HepG2 (cell line): Measurements from ENCODE around the gene CMTM8. TPM values are rescaled to one million over a fixed set of nuclear protein-coding genes. Genes with fewer than 3 reads are reported as not detected.
A peak's percentile ranks its signal among the peaks of the same experiment; 100 is the strongest.

Experiments
- AHR ChIP-seq: IDR thresholded peaks from 2 replicates; pipeline ENCODE4 v1.6.1; 2018; ENCODE audit warnings: missing genetic modification reagents, missing compliant biosample characterization
- ASH2L ChIP-seq: fragments of 300-600, 200-600 bp; sonication (generic); IDR thresholded peaks from 2 replicates; pipeline ENCODE4 v1.7.0; 2017; ENCODE audit warnings: low read depth, mild to moderate bottlenecking, moderate library complexity, mixed read lengths, low read length; ENCODE audit not compliant: insufficient read length
- ATF1 ChIP-seq: IDR thresholded peaks from 2 replicates; pipeline ENCODE4 v1.6.1; 2016; ENCODE audit warnings: mild to moderate bottlenecking, control low read depth
- ATF7-NPFF ChIP-seq: sonication (generic); formaldehyde crosslinking; IDR thresholded peaks from 2 replicates; pipeline ENCODE4 v1.8.1; 2023; ENCODE audit warnings: mild to moderate bottlenecking, low read depth, missing genetic modification reagents, moderate library complexity
- HNF4G ChIP-seq, 2 experiments: sonication (generic) in 1 of 2; formaldehyde crosslinking in 1 of 2; IDR thresholded peaks; 2 replicates each; pipeline versions ENCODE4 v1.4.0 to v1.6.1; 2011 to 2020; ENCODE audit warnings: borderline replicate concordance in 2 of 2, low read depth in 2 of 2, mild to moderate bottlenecking in 2 of 2, low read length in 1 of 2, missing genetic modification reagents in 1 of 2, moderate library complexity in 1 of 2
- KAT7 ChIP-seq: IDR thresholded peaks from 2 replicates; pipeline ENCODE4 v1.6.1; 2018; ENCODE audit warnings: borderline replicate concordance, missing compliant biosample characterization
- RARA ChIP-seq: IDR thresholded peaks from 2 replicates; pipeline ENCODE4 v1.6.1; 2016; ENCODE audit warnings: missing genetic modification reagents, missing compliant biosample characterization
- SMAD3 ChIP-seq: sonication (generic); formaldehyde crosslinking; IDR thresholded peaks from 2 replicates; pipeline ENCODE4 v1.4.0; 2020; ENCODE audit warnings: missing genetic modification reagents
- SOX13 ChIP-seq, 3 experiments: fragments of 450-650 bp in 1 of 3; sonication (generic) in 1 of 3; formaldehyde crosslinking in 1 of 3; IDR thresholded peaks in 2 of 3; conservative IDR thresholded peaks in 1 of 3; 2 replicates each; pipeline versions ENCODE4 v1.5.0 to v1.6.1; 2016 to 2020; ENCODE audit warnings: antibody characterized with exemption in 1 of 3, mild to moderate bottlenecking in 1 of 3, missing compliant biosample characterization in 1 of 3, missing genetic modification reagents in 1 of 3, moderate library complexity in 1 of 3
- ZEB1 ChIP-seq: IDR thresholded peaks from 2 replicates; pipeline ENCODE4 v1.6.1; 2012; ENCODE audit warnings: mild to moderate bottlenecking, low read depth, inconsistent platforms; ENCODE audit not compliant: insufficient replicate concordance
- ZFX ChIP-seq: sonication (generic); formaldehyde crosslinking; IDR thresholded peaks from 2 replicates; pipeline ENCODE4 v1.4.0; 2020; ENCODE audit warnings: mild to moderate bottlenecking, low read depth, missing genetic modification reagents, moderate library complexity
- ZNF670 ChIP-seq: sonication (generic); formaldehyde crosslinking; IDR thresholded peaks from 2 replicates; pipeline ENCODE4 v1.8.0; 2022; ENCODE audit warnings: mild to moderate bottlenecking, missing genetic modification reagents, borderline replicate concordance
- ZSCAN31 ChIP-seq: sonication (generic); formaldehyde crosslinking; IDR thresholded peaks from 2 replicates; pipeline ENCODE4 v1.5.0; 2020; ENCODE audit warnings: low read depth, mild to moderate bottlenecking, missing genetic modification reagents
- polyA plus RNA-seq, 8 experiments: library from polyadenylated mRNA; depleted of rRNA in 3 of 8; stranded (reverse) in 7 of 8; unstranded in 1 of 8; fragments of >200 nt; fragmentation: Illumina TruSeq in 4 of 8; extraction: Trizol in 4 of 8; gene quantifications; 2 replicates each; pipeline versions ENCODE4 v1.2.1 to v1.2.3, GENCODE V29; 2011 to 2016; ENCODE audit warnings: low read depth in 4 of 8, missing spikeins in 1 of 8, mixed read lengths in 1 of 8; ENCODE audit not compliant: insufficient read depth in 1 of 8
- total RNA-seq, 5 experiments: library from RNA; depleted of rRNA; stranded (reverse); fragments of >200 nt; fragmentation: Illumina TruSeq; extraction: Trizol; gene quantifications; 2 replicates each; pipeline ENCODE4 v1.2.3, GENCODE V29; 2016; ENCODE audit warnings: low read depth in 1 of 5
- TF ChIP-seq, protein P1 (sequence below): sonication (generic); formaldehyde crosslinking; IDR thresholded peaks from 2 replicates; pipeline ENCODE4 v1.5.1; 2020; ENCODE audit warnings: mild to moderate bottlenecking, missing genetic modification reagents, moderate library complexity
- TF ChIP-seq, protein P2 (sequence below): sonication (generic); formaldehyde crosslinking; conservative IDR thresholded peaks from 2 replicates; pipeline ENCODE4 v1.4.0; 2020; ENCODE audit warnings: mild to moderate bottlenecking, missing genetic modification reagents, moderate library complexity
- TF ChIP-seq, protein P3 (sequence below): sonication (generic); formaldehyde crosslinking; IDR thresholded peaks from 2 replicates; pipeline ENCODE4 v1.4.0; 2020; ENCODE audit warnings: missing genetic modification reagents

Gene CMTM8
- total and polyA plus RNA-seq, 2 of the 13 experiments (the other 11 are each of a cell fraction or from before 2014, with no cell fraction given): 8.9 to 15.8 TPM

DNA sequence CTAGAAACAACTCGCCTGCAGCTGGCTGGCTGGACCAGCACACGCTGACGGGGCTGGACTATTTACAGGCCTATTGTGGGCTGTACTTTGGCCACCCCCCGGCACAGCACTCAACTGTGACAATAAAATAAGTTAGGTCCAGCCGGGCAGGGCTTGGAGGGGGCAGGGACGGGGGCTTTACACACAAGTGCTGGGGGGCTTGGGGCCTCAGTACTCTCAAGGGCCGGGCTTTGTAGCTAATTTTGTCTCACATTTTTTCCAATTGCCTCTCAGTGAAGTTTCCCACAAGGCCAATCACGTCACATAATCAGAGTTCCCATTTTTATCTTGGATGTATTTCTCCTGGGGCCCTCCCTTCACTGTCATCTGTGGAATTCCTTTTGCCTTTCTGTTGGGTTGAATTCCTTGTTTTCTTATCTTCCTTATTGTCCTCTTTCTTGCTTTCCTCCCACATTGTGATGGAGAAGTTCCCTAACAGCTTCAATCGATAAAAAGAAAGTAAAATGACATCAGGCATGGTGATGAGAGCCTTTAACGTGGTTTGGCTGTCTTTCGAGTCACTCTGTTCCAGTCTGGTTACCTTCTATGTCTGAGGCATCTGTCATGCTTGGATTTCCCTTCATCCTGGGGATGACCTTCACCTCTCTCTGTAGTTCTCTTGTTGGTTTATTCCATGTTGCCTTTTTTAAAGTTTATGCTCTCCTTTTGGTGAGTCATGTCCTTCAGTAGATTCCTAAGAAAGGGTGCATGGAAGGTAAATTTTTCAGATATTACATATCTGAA is 109.1 kb downstream of the CMTM8 start (continued):
- TF ChIP-seq, protein P1, sequence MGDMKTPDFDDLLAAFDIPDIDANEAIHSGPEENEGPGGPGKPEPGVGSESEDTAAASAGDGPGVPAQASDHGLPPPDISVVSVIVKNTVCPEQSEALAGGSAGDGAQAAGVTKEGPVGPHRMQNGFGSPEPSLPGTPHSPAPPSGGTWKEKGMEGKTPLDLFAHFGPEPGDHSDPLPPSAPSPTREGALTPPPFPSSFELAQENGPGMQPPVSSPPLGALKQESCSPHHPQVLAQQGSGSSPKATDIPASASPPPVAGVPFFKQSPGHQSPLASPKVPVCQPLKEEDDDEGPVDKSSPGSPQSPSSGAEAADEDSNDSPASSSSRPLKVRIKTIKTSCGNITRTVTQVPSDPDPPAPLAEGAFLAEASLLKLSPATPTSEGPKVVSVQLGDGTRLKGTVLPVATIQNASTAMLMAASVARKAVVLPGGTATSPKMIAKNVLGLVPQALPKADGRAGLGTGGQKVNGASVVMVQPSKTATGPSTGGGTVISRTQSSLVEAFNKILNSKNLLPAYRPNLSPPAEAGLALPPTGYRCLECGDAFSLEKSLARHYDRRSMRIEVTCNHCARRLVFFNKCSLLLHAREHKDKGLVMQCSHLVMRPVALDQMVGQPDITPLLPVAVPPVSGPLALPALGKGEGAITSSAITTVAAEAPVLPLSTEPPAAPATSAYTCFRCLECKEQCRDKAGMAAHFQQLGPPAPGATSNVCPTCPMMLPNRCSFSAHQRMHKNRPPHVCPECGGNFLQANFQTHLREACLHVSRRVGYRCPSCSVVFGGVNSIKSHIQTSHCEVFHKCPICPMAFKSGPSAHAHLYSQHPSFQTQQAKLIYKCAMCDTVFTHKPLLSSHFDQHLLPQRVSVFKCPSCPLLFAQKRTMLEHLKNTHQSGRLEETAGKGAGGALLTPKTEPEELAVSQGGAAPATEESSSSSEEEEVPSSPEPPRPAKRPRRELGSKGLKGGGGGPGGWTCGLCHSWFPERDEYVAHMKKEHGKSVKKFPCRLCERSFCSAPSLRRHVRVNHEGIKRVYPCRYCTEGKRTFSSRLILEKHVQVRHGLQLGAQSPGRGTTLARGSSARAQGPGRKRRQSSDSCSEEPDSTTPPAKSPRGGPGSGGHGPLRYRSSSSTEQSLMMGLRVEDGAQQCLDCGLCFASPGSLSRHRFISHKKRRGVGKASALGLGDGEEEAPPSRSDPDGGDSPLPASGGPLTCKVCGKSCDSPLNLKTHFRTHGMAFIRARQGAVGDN (CRISPR knock-in tag): peak; percentile 45
- no peak for TF ChIP-seq AHR (CRISPR knock-in tag)
- 0 out of 2 replicates have a peak, but pooled peaks have one; percentile 17 for TF ChIP-seq ATF1 (CRISPR knock-in tag)
- no peak for TF ChIP-seq SOX13 (IDR thresholded peaks at IDR 0.05)
- TF ChIP-seq SOX13 (CRISPR knock-in tag; conservative IDR thresholded peaks at IDR 0.05 in 1 of 2, IDR thresholded peaks at IDR 0.05 in 1 of 2): peak in 1 of 2 experiments; percentile 36; a peak in 2 of 4 replicates
- TF ChIP-seq, protein P2, sequence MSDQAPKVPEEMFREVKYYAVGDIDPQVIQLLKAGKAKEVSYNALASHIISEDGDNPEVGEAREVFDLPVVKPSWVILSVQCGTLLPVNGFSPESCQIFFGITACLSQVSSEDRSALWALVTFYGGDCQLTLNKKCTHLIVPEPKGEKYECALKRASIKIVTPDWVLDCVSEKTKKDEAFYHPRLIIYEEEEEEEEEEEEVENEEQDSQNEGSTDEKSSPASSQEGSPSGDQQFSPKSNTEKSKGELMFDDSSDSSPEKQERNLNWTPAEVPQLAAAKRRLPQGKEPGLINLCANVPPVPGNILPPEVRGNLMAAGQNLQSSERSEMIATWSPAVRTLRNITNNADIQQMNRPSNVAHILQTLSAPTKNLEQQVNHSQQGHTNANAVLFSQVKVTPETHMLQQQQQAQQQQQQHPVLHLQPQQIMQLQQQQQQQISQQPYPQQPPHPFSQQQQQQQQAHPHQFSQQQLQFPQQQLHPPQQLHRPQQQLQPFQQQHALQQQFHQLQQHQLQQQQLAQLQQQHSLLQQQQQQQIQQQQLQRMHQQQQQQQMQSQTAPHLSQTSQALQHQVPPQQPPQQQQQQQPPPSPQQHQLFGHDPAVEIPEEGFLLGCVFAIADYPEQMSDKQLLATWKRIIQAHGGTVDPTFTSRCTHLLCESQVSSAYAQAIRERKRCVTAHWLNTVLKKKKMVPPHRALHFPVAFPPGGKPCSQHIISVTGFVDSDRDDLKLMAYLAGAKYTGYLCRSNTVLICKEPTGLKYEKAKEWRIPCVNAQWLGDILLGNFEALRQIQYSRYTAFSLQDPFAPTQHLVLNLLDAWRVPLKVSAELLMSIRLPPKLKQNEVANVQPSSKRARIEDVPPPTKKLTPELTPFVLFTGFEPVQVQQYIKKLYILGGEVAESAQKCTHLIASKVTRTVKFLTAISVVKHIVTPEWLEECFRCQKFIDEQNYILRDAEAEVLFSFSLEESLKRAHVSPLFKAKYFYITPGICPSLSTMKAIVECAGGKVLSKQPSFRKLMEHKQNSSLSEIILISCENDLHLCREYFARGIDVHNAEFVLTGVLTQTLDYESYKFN (CRISPR knock-in tag): peak; percentile 45
- TF ChIP-seq ZSCAN31 (CRISPR knock-in tag): 0 out of 2 replicates have a peak, but pooled peaks have one; percentile 24
- peak; percentile 41; the same call in 1 of the 2 replicates for TF ChIP-seq ZFX (CRISPR knock-in tag)
- peak; percentile 14 for TF ChIP-seq ASH2L
- TF ChIP-seq, protein P3, sequence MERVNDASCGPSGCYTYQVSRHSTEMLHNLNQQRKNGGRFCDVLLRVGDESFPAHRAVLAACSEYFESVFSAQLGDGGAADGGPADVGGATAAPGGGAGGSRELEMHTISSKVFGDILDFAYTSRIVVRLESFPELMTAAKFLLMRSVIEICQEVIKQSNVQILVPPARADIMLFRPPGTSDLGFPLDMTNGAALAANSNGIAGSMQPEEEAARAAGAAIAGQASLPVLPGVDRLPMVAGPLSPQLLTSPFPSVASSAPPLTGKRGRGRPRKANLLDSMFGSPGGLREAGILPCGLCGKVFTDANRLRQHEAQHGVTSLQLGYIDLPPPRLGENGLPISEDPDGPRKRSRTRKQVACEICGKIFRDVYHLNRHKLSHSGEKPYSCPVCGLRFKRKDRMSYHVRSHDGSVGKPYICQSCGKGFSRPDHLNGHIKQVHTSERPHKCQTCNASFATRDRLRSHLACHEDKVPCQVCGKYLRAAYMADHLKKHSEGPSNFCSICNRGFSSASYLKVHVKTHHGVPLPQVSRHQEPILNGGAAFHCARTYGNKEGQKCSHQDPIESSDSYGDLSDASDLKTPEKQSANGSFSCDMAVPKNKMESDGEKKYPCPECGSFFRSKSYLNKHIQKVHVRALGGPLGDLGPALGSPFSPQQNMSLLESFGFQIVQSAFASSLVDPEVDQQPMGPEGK: peak; percentile 65
- TF ChIP-seq ATF7-NPFF: no peak
- peak; percentile 28; the same call in 1 of the 2 replicates for TF ChIP-seq RARA (CRISPR knock-in tag)
- no peak for TF ChIP-seq KAT7 (CRISPR knock-in tag)
- TF ChIP-seq ZEB1: no peak
- no peak for TF ChIP-seq SMAD3 (CRISPR knock-in tag)
- TF ChIP-seq HNF4G (IDR thresholded peaks at IDR 0.05; ENCODE audit: borderline replicate concordance, low read depth, low read length): peak; percentile 19; the same call in 1 of the 2 replicates
- TF ChIP-seq HNF4G (CRISPR knock-in tag; IDR thresholded peaks at IDR 0.05; ENCODE audit: borderline replicate concordance, low read depth): no peak
- TF ChIP-seq ZNF670 (CRISPR knock-in tag): no peak
